Measurements from ENCODE around the gene SERPINI2.

The SERPINI2 gene

GRCh38 chr3:167451282-167451681 lies 22.6 kb downstream of the SERPINI2 start:
- Histone ChIP-seq H3K4me3 (ENCODE audit: severe bottlenecking) (no peak overlapping the region), H3K9me3 (ENCODE audit: severe bottlenecking) (no peaks in the 10 kb centered on the region), H3K27me3 (ENCODE audit: insufficient read depth, poor library complexity, severe bottlenecking) (no peaks in the 10 kb centered on the region), H3K36me3 (ENCODE audit: low read depth) (no peaks in the 10 kb centered on the region), H3K27ac (ENCODE audit: poor library complexity, severe bottlenecking) (no peak overlapping the region), H3K4me1 (ENCODE audit: insufficient read depth, poor library complexity, severe bottlenecking) (no peaks in the 10 kb centered on the region)
- ATAC-seq (ENCODE audit: low read depth): no peak
- no peak for DNase-seq (ENCODE audit: low spot score)
- no peak for TF ChIP-seq CTCF (IDR thresholded peaks at IDR 0.05; ENCODE audit: poor library complexity, severe bottlenecking)

DNA sequence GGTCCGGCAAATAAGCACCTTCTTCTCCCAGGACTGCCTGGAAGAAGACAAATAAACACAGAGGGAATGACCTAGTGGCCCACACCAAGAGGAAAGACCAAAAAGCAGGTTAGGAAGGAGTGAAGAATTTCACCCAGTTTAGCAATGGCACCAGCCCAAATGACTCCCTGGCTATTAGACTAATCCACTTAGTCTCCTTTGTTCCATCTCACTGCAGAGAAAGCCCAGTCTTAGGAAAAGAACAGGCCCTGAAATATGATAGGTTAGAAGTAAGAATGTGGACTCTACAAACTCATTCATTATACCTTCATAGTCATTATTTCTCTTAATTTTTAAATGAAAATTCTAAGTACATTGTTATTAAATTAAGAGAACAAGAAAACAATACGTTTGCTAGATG lies 23.2 kb downstream of the SERPINI2 start:
- ATAC-seq (ENCODE audit: low read depth) (no peak), DNase-seq (ENCODE audit: low spot score) (no peak)
- H3K36me3 ChIP-seq (ENCODE audit: low read depth): no peaks in the 10 kb centered on the region
- no peak overlapping the region for H3K4me3 ChIP-seq (ENCODE audit: severe bottlenecking)
- H3K27me3 ChIP-seq (ENCODE audit: insufficient read depth, poor library complexity, severe bottlenecking): no peaks in the 10 kb centered on the region
- TF ChIP-seq CTCF (IDR thresholded peaks at IDR 0.05; ENCODE audit: poor library complexity, severe bottlenecking): no peak
- H3K9me3 ChIP-seq (ENCODE audit: severe bottlenecking): no peaks in the 10 kb centered on the region
- H3K4me1 ChIP-seq (ENCODE audit: insufficient read depth, poor library complexity, severe bottlenecking): no peaks in the 10 kb centered on the region
- H3K27ac ChIP-seq (ENCODE audit: poor library complexity, severe bottlenecking): no peak overlapping the region

DNA sequence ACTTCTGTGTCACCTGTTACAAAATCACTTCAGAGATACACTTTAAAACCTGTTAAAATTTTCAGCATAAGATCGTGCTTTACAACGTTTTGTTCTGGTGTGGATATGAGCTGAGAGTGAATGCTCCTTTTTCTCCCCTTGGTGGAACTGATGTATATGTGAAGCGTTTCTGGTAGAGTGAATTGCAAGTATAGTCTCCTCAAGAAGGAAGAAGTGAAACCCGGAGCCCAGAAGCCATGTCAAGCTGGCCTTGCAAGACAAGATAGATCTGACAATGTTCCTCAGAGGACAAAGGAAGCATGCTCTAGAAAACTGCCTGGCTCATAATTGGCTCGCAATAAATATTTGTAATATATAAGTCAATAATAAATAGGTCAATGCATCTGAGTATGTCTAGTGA lies 23.6 kb downstream of the SERPINI2 start:
- H3K4me1 ChIP-seq (ENCODE audit: insufficient read depth, poor library complexity, severe bottlenecking): no peaks in the 10 kb centered on the region
- ATAC-seq (ENCODE audit: low read depth) (no peak), DNase-seq (ENCODE audit: low spot score) (no peak)
- no peaks in the 10 kb centered on the region for H3K9me3 ChIP-seq (ENCODE audit: severe bottlenecking)
- H3K27me3 ChIP-seq (ENCODE audit: insufficient read depth, poor library complexity, severe bottlenecking): no peaks in the 10 kb centered on the region
- TF ChIP-seq CTCF (IDR thresholded peaks at IDR 0.05; ENCODE audit: poor library complexity, severe bottlenecking): no peak
- no peak overlapping the region for H3K4me3 ChIP-seq (ENCODE audit: severe bottlenecking)
- no peak overlapping the region for H3K27ac ChIP-seq (ENCODE audit: poor library complexity, severe bottlenecking)
- H3K36me3 ChIP-seq (ENCODE audit: low read depth): no peaks in the 10 kb centered on the region

DNA sequence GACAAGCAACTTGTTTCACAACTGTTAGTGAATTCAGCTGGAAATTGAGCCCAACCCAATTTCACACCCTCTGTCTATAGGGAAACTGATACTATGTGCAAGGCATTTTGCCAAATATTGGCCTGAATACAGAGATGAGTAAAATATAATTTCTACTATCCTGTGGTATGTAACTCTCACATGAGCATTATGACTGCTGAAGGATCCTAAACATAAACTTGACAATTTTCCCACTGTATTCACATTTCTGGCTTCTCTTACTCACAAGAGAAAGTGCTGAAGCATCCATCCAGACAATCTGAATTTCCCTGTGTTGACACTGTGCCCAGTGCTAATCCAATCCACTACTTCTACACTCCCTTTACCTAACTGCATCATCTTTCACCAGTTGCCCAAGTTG lies 28.4 kb downstream of the SERPINI2 start:
- Histone ChIP-seq H3K4me3 (ENCODE audit: severe bottlenecking) (no peak overlapping the region), H3K27ac (ENCODE audit: poor library complexity, severe bottlenecking) (no peak overlapping the region), H3K4me1 (ENCODE audit: insufficient read depth, poor library complexity, severe bottlenecking) (no peaks in the 10 kb centered on the region), H3K9me3 (ENCODE audit: severe bottlenecking) (no peaks in the 10 kb centered on the region), H3K27me3 (ENCODE audit: insufficient read depth, poor library complexity, severe bottlenecking) (no peaks in the 10 kb centered on the region), H3K36me3 (ENCODE audit: low read depth) (no peaks in the 10 kb centered on the region)
- no peak for DNase-seq (ENCODE audit: low spot score)
- no peak for ATAC-seq (ENCODE audit: low read depth)
- no peak for TF ChIP-seq CTCF (IDR thresholded peaks at IDR 0.05; ENCODE audit: poor library complexity, severe bottlenecking)

- no peak overlapping the region for H3K27ac ChIP-seq (ENCODE audit: poor library complexity, severe bottlenecking)
- H3K9me3 ChIP-seq (ENCODE audit: severe bottlenecking): no peaks in the 10 kb centered on the region
- ATAC-seq (ENCODE audit: low read depth) (no peak), DNase-seq (ENCODE audit: low spot score) (no peak)
- H3K4me3 ChIP-seq (ENCODE audit: severe bottlenecking): no peak overlapping the region
- no peaks in the 10 kb centered on the region for H3K36me3 ChIP-seq (ENCODE audit: low read depth)
- TF ChIP-seq CTCF (IDR thresholded peaks at IDR 0.05; ENCODE audit: poor library complexity, severe bottlenecking): no peak
- H3K27me3 ChIP-seq (ENCODE audit: insufficient read depth, poor library complexity, severe bottlenecking): no peaks in the 10 kb centered on the region
- no peaks in the 10 kb centered on the region for H3K4me1 ChIP-seq (ENCODE audit: insufficient read depth, poor library complexity, severe bottlenecking)
Measured at GRCh38 chr3:167441256-167441655, 32.6 kb downstream of the SERPINI2 start.
